Measurements from ENCODE around the gene AEBP1.

AEBP1 gene

GRCh38 chr7:44061645-44062179 lies 42.4 kb upstream of the AEBP1 start:
- Histone ChIP-seq H3K4me1 (ENCODE audit: control insufficient read depth, insufficient read depth, low read length, unreplicated experiment) (peaks cover 12% of the 10 kb centered on the region), H3K79me2 (ENCODE audit: control insufficient read depth, insufficient read depth, low read length, unreplicated experiment) (no peaks in the 10 kb centered on the region), H3K27me3 (ENCODE audit: insufficient read depth, low read length) (peaks cover 9% of the 10 kb centered on the region; the same call in 1 of the 2 replicates), H2AFZ (ENCODE audit: low read length, unreplicated experiment) (no peak overlapping the region), H3K4me3 (ENCODE audit: low read depth, low read length) (no peak overlapping the region), H3K36me3 (ENCODE audit: insufficient read depth, low read length) (no peaks in the 10 kb centered on the region; the same call in 1 of the 2 replicates), H3K27ac (ENCODE audit: low read depth, low read length) (no peak overlapping the region)

DNA sequence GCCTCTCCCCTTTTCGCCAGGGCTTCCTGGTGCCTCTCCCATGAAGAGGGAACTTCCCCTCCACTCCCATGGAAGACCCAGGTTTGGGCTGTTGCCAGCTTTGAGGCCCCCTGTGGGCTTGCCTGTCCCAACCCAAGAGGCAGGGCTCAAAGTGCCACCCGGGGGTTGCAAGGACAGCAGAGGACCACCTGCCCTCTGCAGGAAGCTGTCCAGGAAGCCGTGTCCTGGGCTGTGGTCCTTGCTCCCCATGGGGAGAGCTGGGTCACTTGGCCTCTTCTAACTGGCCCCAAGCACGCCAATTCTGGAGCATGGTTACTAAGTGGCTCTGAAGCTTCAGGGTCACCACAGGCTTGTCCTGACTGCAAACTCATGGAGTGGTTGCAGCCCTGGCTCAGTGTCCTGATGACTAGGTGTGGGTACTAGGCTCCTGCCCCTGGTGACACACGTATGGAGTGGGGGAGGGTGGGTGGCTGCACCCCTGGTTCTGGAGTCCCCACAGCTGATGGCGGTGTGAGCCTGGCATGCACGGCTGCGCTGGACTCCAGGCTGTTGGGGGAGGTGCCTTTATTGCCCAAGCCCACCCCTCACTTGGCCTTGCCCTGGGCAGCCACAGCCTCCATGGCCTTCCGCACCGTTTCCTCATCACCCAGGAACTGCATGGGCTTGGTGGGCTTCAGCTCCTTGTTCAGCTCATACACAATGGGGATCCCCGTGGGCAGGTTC lies 41.8 kb upstream of the AEBP1 start:
- peaks cover 9% of the 10 kb centered on the region; the same call in 1 of the 2 replicates for H3K27me3 ChIP-seq (ENCODE audit: insufficient read depth, low read length)
- no peaks in the 10 kb centered on the region for H3K79me2 ChIP-seq (ENCODE audit: control insufficient read depth, insufficient read depth, low read length, unreplicated experiment)
- H3K36me3 ChIP-seq (ENCODE audit: insufficient read depth, low read length): no peaks in the 10 kb centered on the region; the same call in 1 of the 2 replicates
- H2AFZ ChIP-seq (ENCODE audit: low read length, unreplicated experiment): no peak overlapping the region
- no peak overlapping the region for H3K4me3 ChIP-seq (ENCODE audit: low read depth, low read length)
- peaks cover 12% of the 10 kb centered on the region for H3K4me1 ChIP-seq (ENCODE audit: control insufficient read depth, insufficient read depth, low read length, unreplicated experiment)
- no peak overlapping the region for H3K27ac ChIP-seq (ENCODE audit: low read depth, low read length)

- H3K27ac ChIP-seq (ENCODE audit: low read depth, low read length): no peak overlapping the region
Measured at GRCh38 chr7:44062903-44063295, 41.2 kb upstream of the AEBP1 start.

DNA sequence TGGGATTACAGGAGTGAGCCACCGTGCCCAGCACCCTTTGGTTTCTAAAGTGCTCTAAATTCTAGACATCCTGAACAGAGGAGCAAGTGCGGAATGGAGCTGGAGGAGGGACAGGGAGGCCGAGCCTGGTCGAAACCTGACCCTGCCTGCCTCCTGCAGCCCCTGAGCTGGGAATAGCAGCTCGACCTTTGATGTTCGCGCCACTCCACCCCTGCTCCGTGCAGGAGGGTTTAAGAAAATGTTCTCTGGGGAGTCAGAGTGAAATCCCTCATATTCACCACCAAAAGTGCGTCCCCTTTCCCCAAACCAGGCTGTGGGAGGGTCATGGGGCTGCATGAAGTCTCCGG lies 40.6 kb upstream of the AEBP1 start:
- H3K4me3 ChIP-seq (ENCODE audit: low read depth, low read length): no peak overlapping the region
- H3K4me1 ChIP-seq (ENCODE audit: control insufficient read depth, insufficient read depth, low read length, unreplicated experiment): peaks cover 12% of the 10 kb centered on the region
- no peaks in the 10 kb centered on the region; the same call in 1 of the 2 replicates for H3K36me3 ChIP-seq (ENCODE audit: insufficient read depth, low read length)
- H3K27me3 ChIP-seq (ENCODE audit: insufficient read depth, low read length): peaks cover 9% of the 10 kb centered on the region; the same call in 1 of the 2 replicates
- H3K27ac ChIP-seq (ENCODE audit: low read depth, low read length): no peak overlapping the region
- H2AFZ ChIP-seq (ENCODE audit: low read length, unreplicated experiment): no peak overlapping the region
- no peaks in the 10 kb centered on the region for H3K79me2 ChIP-seq (ENCODE audit: control insufficient read depth, insufficient read depth, low read length, unreplicated experiment)

More at GRCh38 chr7:44062903-44063295, 41.2 kb upstream of the AEBP1 start:
- Histone ChIP-seq H3K4me1 (ENCODE audit: control insufficient read depth, insufficient read depth, low read length, unreplicated experiment) (peaks cover 12% of the 10 kb centered on the region), H3K79me2 (ENCODE audit: control insufficient read depth, insufficient read depth, low read length, unreplicated experiment) (no peaks in the 10 kb centered on the region), H3K27me3 (ENCODE audit: insufficient read depth, low read length) (peaks cover 9% of the 10 kb centered on the region; the same call in 1 of the 2 replicates), H3K4me3 (ENCODE audit: low read depth, low read length) (no peak overlapping the region), H2AFZ (ENCODE audit: low read length, unreplicated experiment) (no peak overlapping the region), H3K36me3 (ENCODE audit: insufficient read depth, low read length) (no peaks in the 10 kb centered on the region; the same call in 1 of the 2 replicates)

- H3K4me3 ChIP-seq (ENCODE audit: low read depth, low read length): no peak overlapping the region
- H3K27ac ChIP-seq (ENCODE audit: low read depth, low read length): no peak overlapping the region
- H3K36me3 ChIP-seq (ENCODE audit: insufficient read depth, low read length): no peaks in the 10 kb centered on the region
- H3K4me1 ChIP-seq (ENCODE audit: control insufficient read depth, insufficient read depth, low read length, unreplicated experiment): peaks cover 12% of the 10 kb centered on the region
- no peak overlapping the region for H2AFZ ChIP-seq (ENCODE audit: low read length, unreplicated experiment)
- H3K79me2 ChIP-seq (ENCODE audit: control insufficient read depth, insufficient read depth, low read length, unreplicated experiment): no peaks in the 10 kb centered on the region
- H3K27me3 ChIP-seq (ENCODE audit: insufficient read depth, low read length): peaks cover 9% of the 10 kb centered on the region; the same call in 1 of the 2 replicates
Measured at GRCh38 chr7:44063894-44064651, 40.1 kb upstream of the AEBP1 start.

GRCh38 chr7:44064791-44065430 lies 39.2 kb upstream of the AEBP1 start:
- Histone ChIP-seq H3K79me2 (ENCODE audit: control insufficient read depth, insufficient read depth, low read length, unreplicated experiment) (no peaks in the 10 kb centered on the region), H3K27ac (ENCODE audit: low read depth, low read length) (no peak overlapping the region), H3K4me3 (ENCODE audit: low read depth, low read length) (no peak overlapping the region), H3K4me1 (ENCODE audit: control insufficient read depth, insufficient read depth, low read length, unreplicated experiment) (peaks cover 12% of the 10 kb centered on the region), H3K36me3 (ENCODE audit: insufficient read depth, low read length) (no peaks in the 10 kb centered on the region), H3K27me3 (ENCODE audit: insufficient read depth, low read length) (peaks cover 9% of the 10 kb centered on the region; the same call in 1 of the 2 replicates), H2AFZ (ENCODE audit: low read length, unreplicated experiment) (no peak overlapping the region)

DNA sequence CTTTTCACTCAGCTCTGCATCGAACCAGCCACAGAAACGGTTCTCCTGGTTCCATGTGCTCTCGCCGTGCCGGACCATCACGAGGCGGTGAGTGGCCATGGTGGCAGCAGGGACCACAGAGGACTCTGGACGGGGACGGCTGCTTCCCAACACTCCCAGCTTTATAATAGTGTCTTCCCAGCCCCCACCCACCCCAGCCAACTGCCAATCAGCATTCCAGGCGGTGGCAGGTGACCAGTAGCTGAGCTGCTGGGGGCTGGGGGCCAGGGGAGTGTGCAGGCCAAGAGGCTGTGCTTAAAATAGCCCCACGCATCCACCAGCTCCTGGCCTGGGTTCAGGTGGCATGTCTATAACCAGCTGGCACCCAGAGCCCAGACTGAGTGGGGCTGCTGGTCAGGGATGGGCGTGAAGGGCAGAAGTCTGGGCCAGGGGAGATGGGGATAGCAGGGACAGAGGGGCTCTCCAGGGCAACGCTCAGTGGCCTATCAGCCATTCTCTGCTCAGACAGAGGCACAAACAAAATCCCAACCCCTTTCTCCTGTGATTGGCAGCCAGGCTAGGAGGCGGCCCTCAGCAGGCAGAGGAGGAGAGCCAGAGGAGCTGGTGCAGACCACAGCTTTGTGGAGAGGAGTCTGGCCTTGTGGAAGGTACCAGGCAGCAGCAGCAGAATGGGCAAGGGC lies 38.6 kb upstream of the AEBP1 start, which contains the start of gene PGAM2:
PGAM2 (minus strand) TSS at position 137 of the 680 bp plus-strand sequence; CDS start at position 99, 38 bp downstream.
- H3K79me2 ChIP-seq (ENCODE audit: control insufficient read depth, insufficient read depth, low read length, unreplicated experiment): no peaks in the 10 kb centered on the region
- no peak within 1 kb of the TSS for H3K27ac ChIP-seq (ENCODE audit: low read depth, low read length)
- peaks cover 12% of the 10 kb centered on the region for H3K4me1 ChIP-seq (ENCODE audit: control insufficient read depth, insufficient read depth, low read length, unreplicated experiment)
- H2AFZ ChIP-seq (ENCODE audit: low read length, unreplicated experiment): no peak within 1 kb of the TSS
- H3K4me3 ChIP-seq (ENCODE audit: low read depth, low read length): no peak within 1 kb of the TSS
- H3K36me3 ChIP-seq (ENCODE audit: insufficient read depth, low read length): no peaks in the 10 kb centered on the region
- H3K27me3 ChIP-seq (ENCODE audit: insufficient read depth, low read length): peaks cover 9% of the 10 kb centered on the region; the same call in 1 of the 2 replicates

DNA sequence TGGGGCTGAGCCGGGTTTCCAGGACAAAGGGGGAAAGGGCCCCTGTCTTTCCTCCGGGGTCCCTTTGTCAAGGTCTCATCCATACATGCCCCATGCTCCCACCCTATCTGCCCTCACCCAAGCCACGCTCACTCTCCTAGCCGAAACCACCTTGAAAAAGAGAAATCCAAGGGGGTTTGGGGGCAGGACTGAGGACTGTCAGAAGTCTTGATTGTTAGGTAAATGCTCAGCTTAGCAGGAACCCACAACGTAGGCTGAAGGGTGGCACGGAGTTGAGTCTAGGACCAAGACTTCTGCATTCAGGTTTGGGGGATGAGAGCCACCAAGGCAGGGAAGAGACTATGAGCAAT lies 38.1 kb upstream of the AEBP1 start:
- Histone ChIP-seq H3K4me1 (ENCODE audit: control insufficient read depth, insufficient read depth, low read length, unreplicated experiment) (peaks cover 12% of the 10 kb centered on the region), H3K36me3 (ENCODE audit: insufficient read depth, low read length) (no peaks in the 10 kb centered on the region), H3K27ac (ENCODE audit: low read depth, low read length) (no peak overlapping the region), H3K79me2 (ENCODE audit: control insufficient read depth, insufficient read depth, low read length, unreplicated experiment) (no peaks in the 10 kb centered on the region), H3K4me3 (ENCODE audit: low read depth, low read length) (no peak overlapping the region), H2AFZ (ENCODE audit: low read length, unreplicated experiment) (no peak overlapping the region), H3K27me3 (ENCODE audit: insufficient read depth, low read length) (peaks cover 9% of the 10 kb centered on the region; the same call in 1 of the 2 replicates)

DNA sequence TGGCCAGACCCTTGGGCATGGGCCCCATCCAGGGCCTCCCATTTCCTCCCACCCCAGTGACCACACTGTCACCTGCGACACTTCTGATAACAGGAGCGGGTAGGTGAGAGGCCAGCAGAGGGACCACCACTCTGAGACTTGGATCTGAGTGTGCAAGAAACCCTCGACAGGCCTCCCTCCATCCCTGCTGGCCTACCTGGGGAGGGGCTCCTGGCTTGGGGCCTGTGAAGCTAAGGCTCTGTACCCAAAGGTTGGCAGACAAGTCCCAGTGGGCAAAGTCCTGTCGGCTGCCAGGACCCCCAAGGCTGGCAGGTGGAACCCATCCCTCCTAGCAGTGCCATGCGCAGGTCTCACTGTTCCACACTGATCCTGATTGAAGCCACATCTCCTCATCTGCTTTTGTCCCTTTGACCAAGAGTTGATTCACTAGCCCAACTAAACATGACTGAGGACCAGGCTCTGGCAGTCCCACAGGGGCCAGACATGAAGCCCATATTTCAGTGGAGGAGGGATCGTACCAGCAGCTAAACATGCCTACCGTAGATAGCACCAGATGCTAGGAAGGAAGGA lies 37.6 kb upstream of the AEBP1 start:
- Histone ChIP-seq H3K36me3 (ENCODE audit: insufficient read depth, low read length) (no peaks in the 10 kb centered on the region), H2AFZ (ENCODE audit: low read length, unreplicated experiment) (no peak overlapping the region), H3K27me3 (ENCODE audit: insufficient read depth, low read length) (peaks cover 9% of the 10 kb centered on the region; the same call in 1 of the 2 replicates), H3K4me1 (ENCODE audit: control insufficient read depth, insufficient read depth, low read length, unreplicated experiment) (peaks cover 12% of the 10 kb centered on the region), H3K27ac (ENCODE audit: low read depth, low read length) (no peak overlapping the region), H3K79me2 (ENCODE audit: control insufficient read depth, insufficient read depth, low read length, unreplicated experiment) (no peaks in the 10 kb centered on the region), H3K4me3 (ENCODE audit: low read depth, low read length) (no peak overlapping the region)
